HFFc6 (cell line): ENCODE results near the gene RRP36. TPM values are rescaled to one million over a fixed set of nuclear protein-coding genes. Genes with fewer than 3 reads are reported as not detected.
"Not testable (repeated sequence)": the region's sequence is repeated elsewhere in the genome, so short reads cannot be mapped to it uniquely, and the experiment has no call there.

Experiments
- DNase-seq: peaks from one replicate; pipeline ENCODE4 v3.0.0-alpha.2; 2018
- H3K27ac Mint-ChIP-seq: 2 replicates; pipeline ENCODE4 v1.8.0; 2020; ENCODE audit warnings: mild to moderate bottlenecking, mixed read lengths
- H3K27me3 Mint-ChIP-seq: 2 replicates; pipeline ENCODE4 v1.8.0; 2021; ENCODE audit warnings: mild to moderate bottlenecking, moderate library complexity, mixed read lengths; ENCODE audit not compliant: insufficient read depth
- H3K36me3 Mint-ChIP-seq: 2 replicates; pipeline ENCODE4 v1.8.0; 2021; ENCODE audit warnings: low read depth, mixed read lengths
- H3K4me1 Mint-ChIP-seq: 2 replicates; pipeline ENCODE4 v1.8.0; 2020; ENCODE audit warnings: low read depth, mixed read lengths
- H3K4me3 Mint-ChIP-seq: 2 replicates; pipeline ENCODE4 v1.8.0; 2020; ENCODE audit warnings: mild to moderate bottlenecking, moderate library complexity, mixed read lengths
- H3K9me3 Mint-ChIP-seq: 2 replicates; pipeline ENCODE4 v1.8.0; 2020; ENCODE audit warnings: mild to moderate bottlenecking, mixed read lengths
- total RNA-seq, 6 experiments: library from RNA; stranded (reverse); fragmentation: NEBNext Ultra II Directional; extraction: Animal tissue kit (Norgen Biotek cat#: 25700); gene quantifications; 2 replicates in 1 of 6; 3 replicates in 5 of 6; pipeline ENCODE4 v1.2.3, GENCODE V29; 2021
- TF ChIP-seq, protein P1 (sequence below): fragments of 200-600 bp; sonication (generic); IDR thresholded peaks from 2 replicates; pipeline ENCODE4 v1.5.0; 2021; ENCODE audit warnings: antibody characterized with exemption, mild to moderate bottlenecking

The RRP36 gene
- total RNA-seq, 6 experiments from 2014 or later = 85.0 to 101 (median 96.4) TPM

DNA sequence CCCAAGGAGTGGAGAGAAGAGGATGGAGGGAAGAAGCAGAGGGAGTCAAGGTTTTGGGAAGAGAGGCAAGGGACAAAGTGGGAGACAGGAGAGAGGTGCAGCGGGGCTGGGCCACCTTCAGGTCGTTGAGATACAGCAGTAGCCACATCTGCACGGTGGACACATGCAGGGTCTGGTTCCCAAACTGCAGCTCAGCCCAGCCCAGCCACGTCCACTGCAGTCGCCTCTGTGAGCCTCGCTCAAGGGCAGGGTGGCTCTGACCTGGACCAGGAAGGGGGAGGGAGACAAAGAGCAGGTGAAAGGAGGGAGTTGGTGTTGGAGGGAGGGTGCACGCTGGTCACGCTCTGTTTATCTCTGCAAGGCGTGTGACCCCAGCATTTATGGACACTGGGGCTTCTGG, 17.3 kb downstream of the RRP36 start:
- TF ChIP-seq, protein P1, sequence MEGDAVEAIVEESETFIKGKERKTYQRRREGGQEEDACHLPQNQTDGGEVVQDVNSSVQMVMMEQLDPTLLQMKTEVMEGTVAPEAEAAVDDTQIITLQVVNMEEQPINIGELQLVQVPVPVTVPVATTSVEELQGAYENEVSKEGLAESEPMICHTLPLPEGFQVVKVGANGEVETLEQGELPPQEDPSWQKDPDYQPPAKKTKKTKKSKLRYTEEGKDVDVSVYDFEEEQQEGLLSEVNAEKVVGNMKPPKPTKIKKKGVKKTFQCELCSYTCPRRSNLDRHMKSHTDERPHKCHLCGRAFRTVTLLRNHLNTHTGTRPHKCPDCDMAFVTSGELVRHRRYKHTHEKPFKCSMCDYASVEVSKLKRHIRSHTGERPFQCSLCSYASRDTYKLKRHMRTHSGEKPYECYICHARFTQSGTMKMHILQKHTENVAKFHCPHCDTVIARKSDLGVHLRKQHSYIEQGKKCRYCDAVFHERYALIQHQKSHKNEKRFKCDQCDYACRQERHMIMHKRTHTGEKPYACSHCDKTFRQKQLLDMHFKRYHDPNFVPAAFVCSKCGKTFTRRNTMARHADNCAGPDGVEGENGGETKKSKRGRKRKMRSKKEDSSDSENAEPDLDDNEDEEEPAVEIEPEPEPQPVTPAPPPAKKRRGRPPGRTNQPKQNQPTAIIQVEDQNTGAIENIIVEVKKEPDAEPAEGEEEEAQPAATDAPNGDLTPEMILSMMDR = no peak

DNA sequence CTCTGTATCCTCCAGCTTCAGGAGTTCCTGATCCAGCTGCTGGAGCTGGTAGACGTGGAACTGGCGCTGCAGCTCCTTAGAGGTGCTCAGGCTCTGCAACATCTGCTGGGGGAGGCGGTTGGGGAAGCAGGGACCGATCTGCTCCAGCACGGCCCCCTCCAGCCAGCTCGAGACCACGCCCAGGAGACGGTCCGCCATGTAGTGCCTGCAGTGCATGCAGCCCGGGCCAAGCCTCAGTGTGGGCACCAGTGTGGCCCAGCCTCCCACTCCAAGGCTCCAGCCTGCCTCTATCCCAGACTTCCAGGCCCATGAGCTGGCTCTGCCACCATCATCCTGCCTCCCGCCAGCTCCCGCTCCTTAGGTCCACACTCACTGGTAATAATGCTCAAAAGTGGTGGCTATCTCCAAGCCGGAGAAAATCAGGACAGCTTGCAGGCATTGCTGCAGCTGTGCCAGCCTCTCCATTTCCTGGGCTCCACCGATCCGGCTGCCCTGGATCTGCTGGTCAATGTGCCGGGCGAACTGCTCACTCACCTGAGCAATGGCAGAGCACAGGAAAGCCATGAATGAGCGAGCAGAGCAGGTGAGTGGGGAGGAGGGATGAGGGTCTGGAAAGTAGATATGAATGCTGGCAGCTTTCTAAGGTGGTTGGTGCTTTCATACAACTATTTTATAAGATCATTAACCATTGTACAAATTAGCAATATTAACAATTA, 19.3 kb downstream of the RRP36 start:
- peaks cover 35% of the 10 kb centered on the region; the same call in 1 of the 2 replicates for H3K36me3 Mint-ChIP-seq
- H3K27ac Mint-ChIP-seq = no peak overlapping the region
- TF ChIP-seq, protein P1 = no peak

More for the DNA sequence above, 17.3 kb downstream of the RRP36 start:
- no peaks in the 10 kb centered on the region for H3K9me3 Mint-ChIP-seq
- H3K4me1 Mint-ChIP-seq = no peaks in the 10 kb centered on the region
- H3K36me3 Mint-ChIP-seq = peaks cover 32% of the 10 kb centered on the region
- H3K27me3 Mint-ChIP-seq = peaks cover 4% of the 10 kb centered on the region; the same call in 1 of the 2 replicates
- no peak overlapping the region for H3K27ac Mint-ChIP-seq
- DNase-seq = no peak
- no peak overlapping the region for H3K4me3 Mint-ChIP-seq

DNA sequence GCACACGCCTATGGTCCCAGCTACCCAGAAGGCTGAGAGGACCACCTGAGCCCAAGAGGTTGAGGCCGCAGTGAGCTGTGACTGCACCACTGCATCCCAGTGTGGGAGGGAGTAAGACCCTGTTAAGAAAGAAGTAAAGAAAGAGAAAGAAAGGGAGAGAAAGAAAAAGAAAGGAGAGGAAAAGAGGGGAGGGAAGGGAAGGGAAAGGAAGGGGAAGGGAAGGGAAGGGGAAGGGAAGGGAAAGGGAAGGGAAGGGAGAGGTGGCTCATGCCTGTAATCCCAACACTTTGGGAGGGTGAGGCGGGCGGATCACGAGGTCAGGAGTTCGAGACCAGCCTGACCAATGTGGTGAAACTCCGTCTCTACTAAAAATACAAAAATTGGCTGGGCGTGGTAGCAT, 20.1 kb downstream of the RRP36 start:
- H3K27me3 Mint-ChIP-seq, H3K4me1 Mint-ChIP-seq, H3K27ac Mint-ChIP-seq, DNase-seq, H3K9me3 Mint-ChIP-seq, H3K4me3 Mint-ChIP-seq: not testable (repeated sequence)
- H3K36me3 Mint-ChIP-seq = peaks cover 41% of the 10 kb centered on the region; the same call in 1 of the 2 replicates

More for the DNA sequence above, 19.3 kb downstream of the RRP36 start:
- Mint-ChIP-seq H3K9me3 (no peaks in the 10 kb centered on the region), H3K4me1 (no peaks in the 10 kb centered on the region), H3K4me3 (no peak overlapping the region), H3K27me3 (peaks cover 4% of the 10 kb centered on the region)
- DNase-seq = no peak

DNA sequence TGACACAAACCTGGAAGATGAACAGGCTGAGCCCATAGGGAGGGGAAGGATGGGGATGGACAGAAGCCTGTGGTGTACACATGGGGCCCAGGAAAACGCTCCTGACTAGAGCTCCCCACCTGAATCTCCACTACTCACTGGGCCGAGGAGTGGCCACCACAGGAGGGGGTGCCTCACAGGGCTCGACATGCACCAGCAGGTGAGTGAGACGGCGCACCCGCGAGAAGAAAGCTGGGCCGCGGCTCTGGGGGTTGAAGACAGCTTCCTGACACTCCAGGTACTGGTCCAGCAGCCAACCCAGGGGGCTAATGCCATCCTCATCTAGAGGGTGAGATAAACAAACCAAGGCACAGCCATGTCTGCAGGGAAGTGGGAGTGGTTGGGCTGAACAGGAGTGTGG, 21.9 kb downstream of the RRP36 start:
- H3K27ac Mint-ChIP-seq = no peak overlapping the region
- TF ChIP-seq, protein P1 = no peak
- no peaks in the 10 kb centered on the region for H3K9me3 Mint-ChIP-seq
- no peak for DNase-seq
- no peaks in the 10 kb centered on the region for H3K4me1 Mint-ChIP-seq
- peaks cover 26% of the 10 kb centered on the region; the same call in 1 of the 2 replicates for H3K36me3 Mint-ChIP-seq
- no peak overlapping the region for H3K4me3 Mint-ChIP-seq
- H3K27me3 Mint-ChIP-seq = no peaks in the 10 kb centered on the region; the same call in none of the 2 replicates

DNA sequence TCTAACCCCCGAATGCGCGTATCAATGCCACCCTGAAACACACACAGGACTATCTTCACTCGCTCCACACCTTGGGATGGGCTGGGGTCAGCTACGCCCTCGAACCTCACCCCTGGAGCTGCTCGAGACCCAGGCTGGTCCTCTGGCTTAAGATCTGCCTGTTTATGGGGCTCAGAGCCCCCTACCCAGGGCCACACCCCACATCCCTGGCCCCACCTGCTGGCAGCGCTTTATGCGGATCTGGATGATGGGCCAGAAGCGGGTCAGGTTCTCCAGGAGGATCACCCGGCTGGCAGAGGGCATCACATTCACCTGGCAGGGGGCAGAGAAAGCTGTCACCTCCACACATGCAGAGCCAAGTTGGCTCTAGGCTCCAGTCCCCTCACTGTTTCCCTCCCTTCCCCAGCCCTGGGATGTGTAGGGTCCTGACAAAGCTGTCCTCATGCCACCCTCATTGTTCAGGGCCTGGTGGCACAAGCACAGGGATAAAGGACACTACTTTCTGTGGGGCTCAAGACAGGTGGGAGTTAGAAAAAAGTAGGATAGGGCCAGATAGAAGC, 24.0 kb downstream of the RRP36 start:
- Mint-ChIP-seq H3K4me3 (no peak overlapping the region), H3K36me3 (peaks cover 34% of the 10 kb centered on the region), H3K27ac (no peak overlapping the region), H3K27me3 (no peaks in the 10 kb centered on the region; the same call in none of the 2 replicates), H3K9me3 (no peaks in the 10 kb centered on the region), H3K4me1 (peaks cover 8% of the 10 kb centered on the region)
- DNase-seq = no peak
- TF ChIP-seq, protein P1 = no peak

DNA sequence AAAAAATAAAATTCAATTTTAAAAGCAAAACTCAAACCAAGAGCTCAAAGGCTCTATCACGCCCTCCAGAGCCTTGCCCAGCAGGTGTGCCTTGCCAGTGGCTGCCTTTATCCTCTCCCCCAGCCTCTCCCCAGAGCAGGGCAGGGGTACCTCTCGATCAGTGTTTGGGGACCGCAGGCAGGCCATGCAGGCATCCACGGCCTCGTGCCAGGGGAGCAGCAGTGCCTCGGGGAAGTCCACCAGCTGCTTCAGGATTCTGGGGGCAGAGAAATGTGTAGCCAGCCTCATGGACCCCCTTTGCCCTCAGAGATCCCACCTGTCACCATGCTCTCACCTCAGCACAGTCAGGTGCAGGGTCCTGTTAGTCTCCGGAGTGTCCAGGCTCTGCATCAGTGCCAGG, 26.6 kb downstream of the RRP36 start:
- Mint-ChIP-seq H3K27me3 (peaks cover 3% of the 10 kb centered on the region), H3K27ac (no peak overlapping the region), H3K36me3 (peaks cover 49% of the 10 kb centered on the region), H3K4me3 (no peak overlapping the region), H3K4me1 (peaks cover 32% of the 10 kb centered on the region), H3K9me3 (no peaks in the 10 kb centered on the region)
- TF ChIP-seq, protein P1 = no peak
- no peak for DNase-seq
